ENCODE data around the gene LBHD2.
A peak's percentile ranks its signal among the peaks of the same experiment; 100 is the strongest.

DNA sequence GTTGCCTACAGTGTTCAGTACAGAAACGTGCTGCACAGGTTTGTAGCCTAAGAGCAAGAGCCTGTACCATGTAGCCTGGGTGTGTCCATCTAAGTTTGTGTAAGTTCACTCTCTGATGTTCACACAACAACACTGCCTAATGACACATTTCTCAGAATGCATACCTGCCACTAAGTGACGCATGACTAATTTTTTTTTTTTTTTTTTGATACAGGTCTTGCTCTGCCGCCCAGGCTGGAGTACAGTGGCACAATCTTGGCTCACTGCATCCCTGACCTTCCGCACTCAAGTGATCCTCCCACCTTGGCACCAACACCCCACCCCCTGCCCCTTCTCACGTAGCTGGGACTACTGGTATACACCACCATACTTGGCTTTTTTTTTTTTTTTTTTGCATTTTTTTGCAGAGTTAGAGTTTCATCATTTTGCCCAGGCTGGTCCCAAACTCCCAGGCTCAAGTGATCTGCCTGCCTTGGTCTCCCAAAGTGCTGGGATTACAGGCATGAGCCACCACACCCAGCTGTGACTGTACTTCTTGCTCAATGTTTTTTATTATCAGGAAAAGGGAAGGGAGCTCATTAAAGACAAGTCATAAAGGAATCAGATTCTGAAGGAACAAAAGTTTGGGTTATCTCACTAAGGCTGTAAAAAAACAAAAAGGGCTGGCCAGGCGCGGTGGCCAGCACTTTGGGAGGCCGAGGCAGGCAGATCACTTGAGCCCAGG, 16.6 kb upstream of the LBHD2 start:
- TF ChIP-seq CTCF (IDR thresholded peaks at IDR 0.05) (no peak), POLR2A (IDR thresholded peaks at IDR 0.05) (no peak), EP300 (IDR thresholded peaks at IDR 0.05) (no peak), POLR2AphosphoS5 (IDR thresholded peaks at IDR 0.05) (peak in 1 of 3 donors; percentile 25)
